ENCODE measurements around the gene RABL2A.
"Not testable (repeated sequence)": the region's sequence is repeated elsewhere in the genome, so short reads cannot be mapped to it uniquely, and the experiment has no call there.

DNA sequence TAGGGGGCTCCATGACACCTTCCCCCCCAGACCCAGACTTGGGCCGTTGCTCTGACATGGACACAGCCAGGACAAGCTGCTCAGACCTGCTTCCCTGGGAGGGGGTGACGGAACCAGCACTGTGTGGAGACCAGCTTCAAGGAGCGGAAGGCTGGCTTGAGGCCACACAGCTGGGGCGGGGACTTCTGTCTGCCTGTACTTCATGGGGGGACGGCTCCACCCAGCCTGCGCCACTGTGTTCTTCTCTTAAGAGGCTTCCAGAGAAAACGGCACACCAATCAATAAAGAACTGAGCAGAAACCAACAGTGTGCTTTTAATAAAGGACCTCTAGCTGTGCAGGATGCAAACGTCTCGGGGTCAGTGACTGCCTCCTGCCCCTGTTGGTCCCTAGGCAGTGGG, 28.3 kb upstream of the RABL2A start:
- not testable (repeated sequence) for TF ChIP-seq EZH2 (IDR thresholded peaks at IDR 0.05; ENCODE audit: low read length, unreplicated experiment); EZH2phosphoT487 (IDR thresholded peaks at IDR 0.05; ENCODE audit: borderline replicate concordance, low read length)
- TF ChIP-seq, protein P1, sequence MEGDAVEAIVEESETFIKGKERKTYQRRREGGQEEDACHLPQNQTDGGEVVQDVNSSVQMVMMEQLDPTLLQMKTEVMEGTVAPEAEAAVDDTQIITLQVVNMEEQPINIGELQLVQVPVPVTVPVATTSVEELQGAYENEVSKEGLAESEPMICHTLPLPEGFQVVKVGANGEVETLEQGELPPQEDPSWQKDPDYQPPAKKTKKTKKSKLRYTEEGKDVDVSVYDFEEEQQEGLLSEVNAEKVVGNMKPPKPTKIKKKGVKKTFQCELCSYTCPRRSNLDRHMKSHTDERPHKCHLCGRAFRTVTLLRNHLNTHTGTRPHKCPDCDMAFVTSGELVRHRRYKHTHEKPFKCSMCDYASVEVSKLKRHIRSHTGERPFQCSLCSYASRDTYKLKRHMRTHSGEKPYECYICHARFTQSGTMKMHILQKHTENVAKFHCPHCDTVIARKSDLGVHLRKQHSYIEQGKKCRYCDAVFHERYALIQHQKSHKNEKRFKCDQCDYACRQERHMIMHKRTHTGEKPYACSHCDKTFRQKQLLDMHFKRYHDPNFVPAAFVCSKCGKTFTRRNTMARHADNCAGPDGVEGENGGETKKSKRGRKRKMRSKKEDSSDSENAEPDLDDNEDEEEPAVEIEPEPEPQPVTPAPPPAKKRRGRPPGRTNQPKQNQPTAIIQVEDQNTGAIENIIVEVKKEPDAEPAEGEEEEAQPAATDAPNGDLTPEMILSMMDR (conservative IDR thresholded peaks at IDR 0.05; ENCODE audit: low read depth, low read length) = not testable (repeated sequence)

Data from PC-3 (cell line).